ENCODE data around the gene MAP3K2. TPM values are rescaled to one million over a fixed set of nuclear protein-coding genes. Genes with fewer than 3 reads are reported as not detected.

Gene MAP3K2
- polyA plus RNA-seq, 3 donors, result 16.0 to 86.4 (median 66.3) TPM

DNA sequence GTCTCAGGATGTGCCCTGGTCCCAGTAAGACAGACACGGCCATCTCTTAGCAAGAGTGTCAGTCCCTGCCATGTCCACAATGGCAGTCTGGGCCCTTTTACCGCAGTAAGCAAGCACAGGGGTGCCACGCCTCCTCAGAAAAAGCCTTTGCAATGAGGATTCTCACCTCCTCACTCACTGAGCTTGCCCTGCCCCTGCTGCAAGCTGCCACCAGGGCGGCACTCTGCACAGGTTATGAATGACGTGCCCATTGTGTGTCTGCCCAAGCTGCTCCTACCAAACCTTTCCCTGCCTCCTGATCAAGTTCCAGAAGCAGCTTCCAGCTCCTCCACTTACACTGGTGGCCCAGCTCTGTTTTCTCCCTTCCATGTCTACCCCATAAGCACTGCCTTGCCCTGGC lies 117.1 kb downstream of the MAP3K2 start:
- Histone ChIP-seq H3K79me2 (ENCODE audit: insufficient read depth, low read length) (peaks cover under 1% of the 10 kb centered on the region), H3K9ac (ENCODE audit: insufficient read depth, low read length, poor library complexity, severe bottlenecking) (no peak overlapping the region), H4K20me1 (ENCODE audit: insufficient read depth, low read length) (no peaks in the 10 kb centered on the region), H3K4me3 (replicated peaks in 1 of 3; ENCODE audit: low read depth in 2 of 3, low read length in 3 of 3) (no peak overlapping the region), H3K36me3 (replicated peaks in 1 of 2; ENCODE audit: control insufficient read depth in 1 of 2, insufficient read depth in 2 of 2, low read length in 2 of 2) (peaks cover 78 to 88% of the 10 kb centered on the region in 2 donors), H3K9me3 (replicated peaks in 1 of 2; ENCODE audit: control insufficient read depth in 1 of 2, insufficient read depth in 1 of 2, low read length in 2 of 2) (no peaks in the 10 kb centered on the region), H2AFZ (ENCODE audit: insufficient read depth, low read depth, low read length, poor library complexity, severe bottlenecking) (no peak overlapping the region), H3K27me3 (ENCODE audit: control insufficient read depth in 2 of 2, insufficient read depth in 2 of 2, low read length in 2 of 2) (no peaks in the 10 kb centered on the region), H3K4me1 (ENCODE audit: control insufficient read depth in 1 of 2, insufficient read depth in 2 of 2, low read length in 2 of 2) (no peaks in the 10 kb centered on the region), H3K27ac (ENCODE audit: low read depth in 1 of 2, low read length in 2 of 2) (no peak overlapping the region), H3K4me2 (replicated peaks; ENCODE audit: extremely low read depth, low read length, poor library complexity, severe bottlenecking) (no peak overlapping the region)
- intact Hi-C loops (cut with micrococcal nuclease), result no loop called here
- H3K36me3 Mint-ChIP-seq, result peaks cover 82 to 94% of the 10 kb centered on the region in 2 donors
- no peak for DNase-seq
- peak overlapping the region in 1 of 7 donors; percentile 15 for H3K27ac Mint-ChIP-seq
- H3K4me3 Mint-ChIP-seq, result no peak overlapping the region
- TF ChIP-seq, protein P1, sequence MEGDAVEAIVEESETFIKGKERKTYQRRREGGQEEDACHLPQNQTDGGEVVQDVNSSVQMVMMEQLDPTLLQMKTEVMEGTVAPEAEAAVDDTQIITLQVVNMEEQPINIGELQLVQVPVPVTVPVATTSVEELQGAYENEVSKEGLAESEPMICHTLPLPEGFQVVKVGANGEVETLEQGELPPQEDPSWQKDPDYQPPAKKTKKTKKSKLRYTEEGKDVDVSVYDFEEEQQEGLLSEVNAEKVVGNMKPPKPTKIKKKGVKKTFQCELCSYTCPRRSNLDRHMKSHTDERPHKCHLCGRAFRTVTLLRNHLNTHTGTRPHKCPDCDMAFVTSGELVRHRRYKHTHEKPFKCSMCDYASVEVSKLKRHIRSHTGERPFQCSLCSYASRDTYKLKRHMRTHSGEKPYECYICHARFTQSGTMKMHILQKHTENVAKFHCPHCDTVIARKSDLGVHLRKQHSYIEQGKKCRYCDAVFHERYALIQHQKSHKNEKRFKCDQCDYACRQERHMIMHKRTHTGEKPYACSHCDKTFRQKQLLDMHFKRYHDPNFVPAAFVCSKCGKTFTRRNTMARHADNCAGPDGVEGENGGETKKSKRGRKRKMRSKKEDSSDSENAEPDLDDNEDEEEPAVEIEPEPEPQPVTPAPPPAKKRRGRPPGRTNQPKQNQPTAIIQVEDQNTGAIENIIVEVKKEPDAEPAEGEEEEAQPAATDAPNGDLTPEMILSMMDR (IDR thresholded peaks at IDR 0.05), result no peak
- no peaks in the 10 kb centered on the region for H3K27me3 Mint-ChIP-seq (ENCODE audit: low read depth in 3 of 3)
- no peaks in the 10 kb centered on the region for H3K4me1 Mint-ChIP-seq
- 100% methylated on average over 5 of the region's 5 CpGs for WGBS (ENCODE audit: insufficient coverage)
- peaks cover 0 to 5% (median 0%) of the 10 kb centered on the region in 7 donors for H3K9me3 Mint-ChIP-seq

DNA sequence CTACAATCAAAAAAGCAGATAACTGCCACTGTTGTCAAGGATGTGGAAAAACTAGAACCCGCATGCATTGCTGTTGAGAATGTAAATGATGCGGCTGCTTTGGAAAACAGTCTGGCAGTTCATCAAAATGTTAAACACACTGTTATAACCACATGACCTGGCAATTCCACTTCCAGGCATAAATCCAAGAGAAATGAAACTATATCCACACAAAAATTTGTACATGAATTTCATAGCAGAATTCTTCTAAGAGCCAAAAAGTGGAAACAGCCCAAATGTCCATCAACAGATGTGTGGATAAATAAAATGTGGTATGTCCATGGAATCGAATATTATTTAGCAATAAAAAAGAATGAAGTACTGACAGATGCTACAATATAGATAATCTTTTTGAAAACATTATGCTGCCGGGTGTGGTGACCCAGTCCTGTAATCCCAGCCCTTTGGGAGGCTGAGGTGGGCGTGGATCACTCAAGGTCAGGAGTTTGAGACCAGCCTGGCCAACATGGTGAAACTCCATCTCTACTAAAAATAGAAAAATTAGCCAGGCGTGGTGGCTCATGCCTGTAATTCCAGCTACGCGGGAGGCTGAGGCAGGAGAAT lies 125.9 kb downstream of the MAP3K2 start:
- H3K9me3 ChIP-seq (replicated peaks in 1 of 2; ENCODE audit: control insufficient read depth in 1 of 2, insufficient read depth in 1 of 2, low read length in 2 of 2), result no peaks in the 10 kb centered on the region
- intact Hi-C loops (cut with micrococcal nuclease), result no loop called here
- 98% methylated on average over 4 of the region's 8 CpGs for WGBS (ENCODE audit: insufficient coverage)
- DNase-seq, result no peak
- H3K4me3 ChIP-seq (replicated peaks in 1 of 3; ENCODE audit: low read depth in 2 of 3, low read length in 3 of 3), result no peak overlapping the region
- no peak overlapping the region for H3K4me2 ChIP-seq (replicated peaks; ENCODE audit: extremely low read depth, low read length, poor library complexity, severe bottlenecking)
- peaks cover 0 to 2% (median 0%) of the 10 kb centered on the region in 7 donors for H3K9me3 Mint-ChIP-seq
- H3K9ac ChIP-seq (ENCODE audit: insufficient read depth, low read length, poor library complexity, severe bottlenecking), result no peak overlapping the region
- H3K4me1 ChIP-seq (ENCODE audit: control insufficient read depth in 1 of 2, insufficient read depth in 2 of 2, low read length in 2 of 2), result no peaks in the 10 kb centered on the region
- peaks cover 83 to 86% of the 10 kb centered on the region in 2 donors for H3K36me3 Mint-ChIP-seq
- H3K79me2 ChIP-seq (ENCODE audit: insufficient read depth, low read length), result no peaks in the 10 kb centered on the region
- H4K20me1 ChIP-seq (ENCODE audit: insufficient read depth, low read length), result no peaks in the 10 kb centered on the region
- TF ChIP-seq, protein P1 (IDR thresholded peaks at IDR 0.05), result no peak
- H2AFZ ChIP-seq (ENCODE audit: insufficient read depth, low read depth, low read length, poor library complexity, severe bottlenecking), result no peak overlapping the region
- peak overlapping the region in 1 of 7 donors; percentile 27 for H3K27ac Mint-ChIP-seq
- no peak overlapping the region for H3K27ac ChIP-seq (ENCODE audit: low read depth in 1 of 2, low read length in 2 of 2)
- H3K4me1 Mint-ChIP-seq, result no peaks in the 10 kb centered on the region
- no peaks in the 10 kb centered on the region for H3K27me3 ChIP-seq (ENCODE audit: control insufficient read depth in 2 of 2, insufficient read depth in 2 of 2, low read length in 2 of 2)
- H3K36me3 ChIP-seq (replicated peaks in 1 of 2; ENCODE audit: control insufficient read depth in 1 of 2, insufficient read depth in 2 of 2, low read length in 2 of 2), result peaks cover 58 to 79% of the 10 kb centered on the region in 2 donors
- no peaks in the 10 kb centered on the region for H3K27me3 Mint-ChIP-seq (ENCODE audit: low read depth in 3 of 3)
- H3K4me3 Mint-ChIP-seq, result no peak overlapping the region

All from CD14-positive monocyte (primary cell).